Measurements from ENCODE around the gene FAHD2A. TPM values are rescaled to one million over a fixed set of nuclear protein-coding genes. Genes with fewer than 3 reads are reported as not detected.
"Not testable (repeated sequence)": the region's sequence is repeated elsewhere in the genome, so short reads cannot be mapped to it uniquely, and the experiment has no call there.

Gene FAHD2A, protein sequence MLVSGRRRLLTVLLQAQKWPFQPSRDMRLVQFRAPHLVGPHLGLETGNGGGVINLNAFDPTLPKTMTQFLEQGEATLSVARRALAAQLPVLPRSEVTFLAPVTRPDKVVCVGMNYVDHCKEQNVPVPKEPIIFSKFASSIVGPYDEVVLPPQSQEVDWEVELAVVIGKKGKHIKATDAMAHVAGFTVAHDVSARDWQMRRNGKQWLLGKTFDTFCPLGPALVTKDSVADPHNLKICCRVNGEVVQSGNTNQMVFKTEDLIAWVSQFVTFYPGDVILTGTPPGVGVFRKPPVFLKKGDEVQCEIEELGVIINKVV
- 10 to 100 TPM; 14.1 to 18.3 TPM for total RNA-seq
- long read RNA-seq, donor 1, full-length matches to known transcripts = 7 of 14 reads
- long read RNA-seq, donor 1, partial matches to known transcripts = 2 of 14 reads
- long read RNA-seq, donor 1, other reads (novel, unspliced or antisense) = 5 of 14 reads
- long read RNA-seq, donor 2, full-length matches to known transcripts = 68 of 93 reads
- long read RNA-seq, donor 2, partial matches to known transcripts = 1 of 93 reads
- long read RNA-seq, donor 2, other reads (novel, unspliced or antisense) = 24 of 93 reads

DNA sequence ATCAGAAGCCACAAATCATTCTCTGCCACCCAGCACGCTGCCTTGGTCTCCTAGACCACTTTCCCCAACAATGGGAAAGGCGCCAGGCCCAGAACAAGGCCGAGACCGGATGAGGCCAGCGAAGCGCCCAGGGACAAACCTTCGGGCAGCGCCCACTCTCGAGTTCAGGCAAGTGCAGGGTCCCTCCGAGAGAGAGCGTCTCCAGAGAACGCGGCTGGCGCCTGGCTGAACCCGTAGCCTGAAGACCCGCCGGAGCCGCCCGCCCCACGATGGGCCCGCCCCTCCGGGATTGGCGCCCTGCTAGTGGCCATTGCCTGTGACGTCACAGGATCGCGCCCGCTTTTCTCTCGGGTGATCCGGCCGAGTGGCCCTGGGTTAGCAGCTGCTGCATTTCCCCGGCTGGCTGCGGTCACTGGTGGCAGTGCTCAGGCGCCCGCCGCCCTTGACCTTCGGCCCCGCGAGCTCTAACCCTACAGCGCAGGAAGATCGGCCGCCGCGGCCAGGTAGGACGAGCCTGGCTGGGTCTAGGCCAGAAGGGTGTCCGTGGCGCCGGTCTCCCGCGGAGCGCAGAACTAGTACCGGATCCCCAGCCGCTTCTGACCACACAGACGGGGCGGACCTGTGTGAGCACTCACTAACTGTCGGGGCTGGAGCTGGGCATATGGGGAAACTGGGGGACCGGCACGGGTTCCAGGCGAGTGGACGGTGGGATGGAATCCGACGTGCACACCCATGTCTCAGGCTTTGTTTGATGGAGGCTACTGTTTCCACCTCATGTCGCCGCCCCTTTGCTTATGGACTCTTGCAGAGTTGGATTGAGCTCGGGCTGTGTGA lies at the start of gene FAHD2A:
FAHD2A (plus strand) TSS at position 339 of the 834 bp plus-strand sequence. CDS start 2,851 bp downstream, outside the sequence.
- DNase-seq (ENCODE audit: low spot score) = peak; percentile 99
- intact Hi-C loops (cut with DNase I) = loop anchor here in 1 of 2 donors (5.0 kb wide), 1 partner anchor 320 kb away; no protein-coding TSS in a partner anchor

DNA sequence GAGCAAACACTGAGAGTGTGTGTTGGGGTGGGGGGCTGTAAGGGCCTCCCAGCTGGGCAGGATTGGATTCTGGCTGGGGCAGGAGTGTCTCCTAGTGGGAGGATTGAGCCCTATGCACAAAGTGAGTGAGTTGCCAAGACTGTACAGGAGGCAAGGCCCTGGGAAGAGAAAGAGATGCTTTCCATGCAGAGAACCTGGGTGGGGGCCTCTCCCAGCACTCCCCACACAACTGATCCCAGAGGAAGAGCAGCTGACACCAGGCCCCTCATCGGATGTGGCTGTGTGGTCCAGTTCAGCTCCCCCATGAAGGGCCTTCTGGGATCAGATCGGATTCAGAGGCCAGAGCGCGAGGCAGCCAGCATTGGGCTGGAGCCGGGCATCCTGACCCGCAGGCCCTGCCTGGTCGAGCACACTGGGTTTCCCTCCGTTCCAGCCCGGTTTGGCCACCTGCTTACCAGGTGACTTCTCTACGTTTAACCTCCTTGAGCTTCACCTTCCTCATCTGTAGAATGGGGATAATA lies 49.4 kb upstream of the FAHD2A start:
- peak; percentile 70 for DNase-seq (ENCODE audit: low spot score)
- intact Hi-C loops (cut with DNase I) = no loop called here

DNA sequence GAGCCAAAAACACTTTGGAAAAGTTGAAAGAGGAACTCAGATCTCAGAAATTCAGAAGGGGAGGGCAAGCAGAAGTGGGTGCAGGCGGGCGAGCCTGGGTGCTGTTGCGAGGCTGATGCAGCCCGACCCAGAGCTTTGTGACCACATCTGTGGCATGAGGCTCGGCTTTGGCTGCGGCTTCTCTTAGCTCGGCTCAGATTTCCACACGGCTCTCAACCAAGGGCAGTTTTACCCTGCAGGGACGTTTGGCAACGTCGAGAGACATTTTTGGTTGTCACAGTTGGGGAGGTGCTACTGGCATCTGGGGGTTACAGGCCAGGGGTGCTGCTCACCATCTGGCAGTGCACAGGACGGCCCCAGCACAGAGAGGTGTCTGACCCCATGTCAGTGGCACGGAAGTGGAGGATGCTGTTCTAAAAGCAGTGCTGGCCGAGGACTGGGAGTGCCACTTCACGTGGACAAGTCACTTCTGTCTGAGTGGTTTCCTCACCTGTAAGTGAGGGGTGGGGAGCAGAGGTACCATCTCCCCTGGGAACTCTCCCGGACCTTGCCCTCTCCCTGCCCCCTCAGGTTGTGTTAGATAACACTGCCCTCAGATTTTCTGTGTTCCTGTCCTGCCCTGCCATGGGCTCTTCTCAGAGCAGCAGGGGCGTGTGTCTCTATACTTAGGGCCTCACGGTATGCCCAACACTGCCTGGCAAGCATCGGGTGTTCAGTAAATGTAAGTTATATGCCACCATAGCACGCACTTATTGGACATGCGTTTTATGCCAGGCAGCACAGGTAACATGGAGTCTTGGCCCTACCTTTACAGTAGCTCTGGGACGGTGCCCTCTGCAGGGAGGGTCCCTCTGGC lies 48.7 kb upstream of the FAHD2A start:
- intact Hi-C loops (cut with DNase I) = no loop called here
- DNase-seq (ENCODE audit: low spot score) = peak; percentile 72

DNA sequence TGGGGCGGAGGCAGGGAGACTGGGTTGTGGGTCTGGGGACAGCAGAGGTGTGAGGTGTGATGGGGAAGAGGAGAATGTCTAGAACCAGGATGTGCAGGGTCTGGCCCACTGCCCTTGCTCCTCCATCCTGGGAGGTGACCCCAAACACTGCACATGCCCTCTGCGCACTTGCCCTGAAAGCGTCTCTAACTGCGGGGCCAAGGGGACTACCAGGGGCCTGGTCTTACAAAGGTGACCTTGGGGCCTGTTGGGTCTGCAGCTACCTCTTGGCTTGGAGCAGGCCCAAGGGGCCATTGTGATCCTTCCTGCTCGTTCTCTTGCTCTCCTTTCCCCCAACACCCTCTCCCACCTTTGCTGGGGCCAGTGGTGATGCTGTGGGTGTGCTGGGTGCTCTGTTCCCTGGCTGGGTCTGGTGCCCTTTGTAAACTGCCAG lies 48.0 kb upstream of the FAHD2A start:
- intact Hi-C loops (cut with DNase I) = no loop called here
- peak; percentile 66 for DNase-seq (ENCODE audit: low spot score)

DNA sequence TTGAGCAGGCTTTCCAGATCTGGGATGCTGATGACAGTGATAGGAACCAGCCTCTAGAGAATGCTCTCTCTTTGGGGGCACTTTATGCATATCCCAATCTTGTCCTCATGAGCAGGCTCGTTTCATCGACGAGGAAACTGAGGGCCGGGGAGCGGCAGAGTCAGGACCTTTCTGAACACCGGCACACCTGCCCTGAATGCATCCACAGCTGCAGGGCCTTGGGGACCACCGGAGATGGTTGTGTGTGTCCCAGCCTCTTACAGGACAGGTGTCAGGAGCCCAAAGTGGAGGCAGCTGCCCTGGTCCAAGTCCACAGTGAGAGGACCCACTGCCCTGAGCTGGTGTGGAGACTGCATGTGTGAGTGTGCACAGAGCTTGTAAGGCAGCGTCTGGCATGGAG lies 47.6 kb upstream of the FAHD2A start:
- intact Hi-C loops (cut with DNase I) = no loop called here
- DNase-seq (ENCODE audit: low spot score) = peak; percentile 68

DNA sequence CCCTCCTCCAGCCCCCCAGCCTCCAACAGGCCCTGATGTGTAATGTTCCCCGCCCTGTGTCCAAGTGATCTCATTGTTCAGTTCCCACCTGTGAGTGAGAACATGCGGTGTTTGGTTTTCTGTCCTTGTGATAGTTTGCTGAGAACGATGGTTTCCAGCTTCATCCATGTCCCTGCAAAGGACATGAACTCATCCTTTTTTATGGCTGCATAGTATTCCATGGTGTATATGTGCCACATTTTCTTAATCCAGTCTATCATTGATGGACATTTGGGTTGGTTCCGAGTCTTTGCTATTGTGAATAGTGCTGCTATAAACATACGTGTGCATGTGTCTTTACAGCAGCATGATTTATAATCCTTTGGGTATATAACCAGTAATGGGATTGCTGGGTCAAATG lies 47.0 kb upstream of the FAHD2A start:
- intact Hi-C loops (cut with DNase I) = not testable (repeated sequence)
- peak; percentile 9 for DNase-seq (ENCODE audit: low spot score)

DNA sequence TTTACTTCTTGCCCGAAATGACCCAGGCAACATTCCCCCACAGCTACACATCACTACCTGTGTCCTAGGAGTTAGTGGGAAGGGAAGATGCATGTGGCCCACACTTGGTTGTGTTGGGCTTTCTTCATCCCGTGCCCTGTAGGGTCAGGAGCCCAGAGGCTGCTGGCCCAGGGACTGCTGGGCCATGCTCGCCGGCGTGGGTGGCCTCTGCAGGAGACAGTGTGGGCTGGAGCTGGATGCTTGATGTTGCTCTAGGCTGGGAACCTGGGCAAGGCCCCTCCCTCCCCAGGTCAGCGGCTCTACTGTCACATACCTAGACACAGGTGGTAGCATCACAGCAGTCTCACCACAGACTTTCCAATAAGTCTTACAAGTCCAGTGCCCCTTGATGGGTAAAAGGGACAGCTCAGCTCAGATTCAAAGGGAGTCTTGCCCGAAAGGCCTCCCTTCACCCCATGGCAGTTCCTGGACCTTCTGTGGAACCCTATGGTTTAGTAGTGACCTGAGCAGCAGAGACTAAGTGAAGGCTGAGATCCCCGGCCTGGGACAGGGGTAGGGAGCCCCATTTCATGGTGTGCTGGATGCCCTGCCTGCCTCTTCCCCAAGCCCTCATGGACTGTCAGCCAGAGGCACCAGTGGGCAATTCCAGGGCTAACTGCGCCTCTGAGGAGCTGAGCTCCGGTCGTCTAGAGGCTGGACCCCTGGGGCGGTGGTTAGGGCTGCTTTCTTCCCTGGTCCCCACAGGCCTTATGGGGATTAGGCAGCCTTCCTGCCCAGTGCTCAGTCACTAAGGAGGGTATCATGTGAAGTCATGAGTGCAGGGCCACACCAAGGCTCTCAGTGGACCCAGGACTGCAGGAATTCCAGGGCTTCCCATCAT lies 45.4 kb upstream of the FAHD2A start:
- peak; percentile 66 for DNase-seq (ENCODE audit: low spot score)
- intact Hi-C loops (cut with DNase I) = no loop called here

DNA sequence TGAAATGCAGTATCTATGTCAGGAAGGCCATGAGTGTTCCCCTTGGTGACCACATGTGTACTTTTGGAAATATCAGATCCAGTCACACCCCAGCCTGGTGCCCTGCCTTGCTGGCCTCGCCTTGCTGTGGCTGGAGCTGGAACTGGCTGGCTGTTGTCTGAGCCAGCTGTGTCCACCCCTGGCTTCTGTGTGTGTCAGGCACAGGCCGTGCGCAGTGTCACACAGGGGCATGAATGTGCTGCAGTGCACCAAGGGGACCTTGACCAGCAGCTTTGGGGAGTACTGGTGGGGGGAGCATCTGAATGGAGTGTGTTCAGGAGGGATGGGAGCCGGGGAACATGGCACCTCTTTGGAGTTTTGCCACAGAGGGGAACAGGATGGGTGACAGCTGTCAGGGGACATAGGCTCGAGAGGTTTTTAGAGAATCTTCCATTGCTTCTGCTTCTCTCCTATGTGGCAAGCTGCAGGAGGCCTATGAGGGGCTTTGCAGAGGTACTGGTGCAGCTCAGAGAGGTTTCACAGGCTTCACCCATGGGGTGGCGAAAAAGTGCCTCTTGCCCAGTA lies 44.7 kb upstream of the FAHD2A start:
- intact Hi-C loops (cut with DNase I) = no loop called here
- DNase-seq (ENCODE audit: low spot score) = peak; percentile 54

DNA sequence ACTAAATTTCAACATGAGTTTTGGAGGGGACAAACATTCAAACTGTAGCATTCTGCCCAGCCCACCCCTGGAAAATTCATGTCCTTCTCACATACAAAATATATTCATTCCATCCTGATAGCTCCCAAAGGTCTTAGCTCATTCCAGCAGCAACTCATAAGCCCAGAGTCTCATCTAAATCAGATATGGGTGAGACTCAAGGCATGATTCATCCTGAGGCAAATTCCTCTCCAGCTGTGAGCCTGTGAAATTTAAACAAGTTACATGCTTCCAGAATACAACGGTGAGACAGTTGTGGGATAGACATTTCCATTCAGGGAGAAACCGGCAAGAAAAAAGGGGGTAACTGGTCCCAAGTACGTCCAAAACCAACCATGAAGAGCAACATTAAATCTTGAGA lies 43.5 kb upstream of the FAHD2A start:
- DNase-seq (ENCODE audit: low spot score) = no peak
- intact Hi-C loops (cut with DNase I) = no loop called here

DNA sequence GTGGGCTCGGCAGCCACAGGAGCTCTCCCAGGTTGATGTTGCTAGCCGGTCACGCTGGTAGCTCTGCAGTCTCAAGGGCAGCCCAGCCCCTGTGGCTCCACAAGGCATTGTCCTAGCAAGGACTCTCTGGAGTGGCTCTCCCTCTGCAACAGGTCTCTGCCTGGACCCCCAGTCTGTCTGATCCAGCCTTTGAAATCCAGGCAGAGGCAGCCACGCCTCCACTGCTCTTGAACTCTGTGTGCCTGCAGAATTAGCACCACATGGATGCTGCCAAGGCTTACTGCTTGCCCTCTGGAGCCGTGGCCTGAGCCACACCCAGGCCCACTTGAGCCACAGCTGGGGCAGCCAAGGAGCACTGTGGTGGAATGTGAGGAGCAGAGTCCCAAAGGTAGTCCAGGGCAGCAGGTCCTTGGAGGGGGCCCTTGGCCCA lies 43.0 kb upstream of the FAHD2A start:
- peak; percentile 76 for DNase-seq (ENCODE audit: low spot score)
- intact Hi-C loops (cut with DNase I) = no loop called here

DNA sequence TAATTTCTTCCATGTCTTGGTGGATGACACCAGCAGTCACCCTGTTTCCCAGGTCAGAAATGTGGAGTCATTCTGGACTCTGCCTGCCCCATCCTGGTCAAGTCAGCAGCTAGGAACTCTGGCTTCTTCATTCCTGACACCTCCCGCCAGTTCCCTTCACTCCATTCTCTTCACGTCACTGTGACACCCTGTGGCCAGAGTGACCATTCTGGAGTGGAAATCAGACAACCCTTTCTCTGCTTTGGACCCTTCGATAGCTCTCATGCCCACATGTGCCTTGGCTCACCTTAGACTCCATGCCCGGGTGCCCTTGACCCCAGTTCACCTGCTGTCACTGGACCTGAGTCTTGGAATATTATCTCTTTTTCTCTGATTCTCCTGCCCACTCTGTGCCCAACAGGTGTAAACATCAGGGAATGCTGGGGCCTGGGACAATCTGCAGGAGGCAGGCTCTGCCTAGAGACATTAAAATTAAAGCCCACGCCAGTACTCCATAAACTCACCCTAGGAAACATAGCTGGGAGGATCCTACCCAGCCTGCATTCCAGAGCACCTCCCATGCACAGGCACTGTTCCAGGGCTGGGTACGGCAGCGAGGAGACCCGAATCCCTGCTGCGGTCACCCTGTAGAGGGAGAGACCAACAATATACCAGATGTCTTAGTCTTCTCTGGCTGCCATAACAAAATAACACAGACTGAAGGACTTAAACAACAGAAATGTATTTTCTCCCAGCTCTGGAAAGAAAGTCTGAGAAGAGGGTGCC lies 41.1 kb upstream of the FAHD2A start:
- DNase-seq (ENCODE audit: low spot score) = peak; percentile 65
- intact Hi-C loops (cut with DNase I) = no loop called here

DNA sequence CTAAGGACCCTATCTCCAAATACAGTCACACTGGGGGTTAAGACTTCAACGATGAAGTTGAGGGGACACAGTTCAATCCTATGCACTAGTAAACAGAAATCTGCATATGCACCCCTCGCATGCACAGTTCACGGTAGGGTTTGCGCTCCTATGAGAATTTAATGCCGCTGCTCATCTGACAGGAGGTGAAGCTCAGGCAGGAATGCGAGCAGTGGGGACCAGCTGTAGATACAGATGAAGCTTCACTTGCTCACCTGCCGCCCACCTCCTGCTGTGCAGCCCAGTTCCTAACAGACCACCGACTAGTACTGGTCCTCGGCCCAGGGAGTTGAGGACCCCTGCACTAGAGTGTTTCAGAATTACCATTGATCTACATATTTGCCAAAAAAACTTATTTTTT lies 40.0 kb upstream of the FAHD2A start:
- intact Hi-C loops (cut with DNase I) = no loop called here
- DNase-seq (ENCODE audit: low spot score) = peak; percentile 66

DNA sequence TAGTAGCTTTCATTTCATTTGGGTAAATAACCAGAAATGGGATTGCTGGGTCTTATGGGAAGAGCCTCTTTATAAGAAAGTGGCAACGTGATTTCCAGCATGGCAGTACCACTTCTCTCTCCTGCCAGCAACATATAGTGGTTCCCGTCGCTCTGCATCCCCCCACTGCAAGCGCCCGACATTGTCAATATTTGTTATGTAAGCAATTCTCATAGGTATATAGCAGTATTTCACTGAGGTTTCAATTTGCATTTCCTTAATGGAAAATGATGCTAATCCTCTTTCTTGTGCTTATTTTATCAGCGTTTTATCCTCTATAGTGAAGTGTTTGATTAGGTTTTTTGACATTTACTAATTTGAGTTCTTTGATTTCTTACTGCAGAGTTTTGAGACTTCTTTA lies 36.0 kb upstream of the FAHD2A start:
- no peak for DNase-seq (ENCODE audit: low spot score)

DNA sequence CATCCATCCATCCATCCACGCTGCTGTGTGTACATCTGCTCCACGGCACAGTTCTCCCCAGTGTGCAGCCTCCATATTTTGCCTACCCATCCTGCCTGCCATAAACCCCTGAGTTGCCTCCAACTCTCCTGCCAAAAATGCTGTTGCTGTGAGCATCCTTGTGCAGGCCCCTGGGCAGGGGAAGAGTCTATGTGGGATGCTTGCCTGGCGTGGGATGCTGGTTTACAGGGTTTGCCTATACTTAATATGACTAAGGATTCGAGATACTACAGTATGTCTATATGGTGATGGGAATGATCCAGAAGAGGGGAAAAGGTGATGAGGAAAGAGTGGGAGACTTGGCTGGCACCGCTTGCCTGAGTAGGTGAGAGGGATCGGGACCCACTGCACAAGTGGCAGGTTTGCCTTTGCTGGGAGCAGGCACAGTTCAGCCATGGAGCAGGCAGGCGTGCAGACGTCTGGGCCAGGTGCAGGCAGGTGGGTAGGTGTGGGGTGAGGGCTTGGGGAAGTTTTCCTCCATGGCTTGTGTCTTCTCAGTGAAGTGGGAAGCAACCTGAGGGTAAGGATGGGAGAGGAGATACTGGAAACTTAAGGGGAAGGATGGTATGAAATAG lies 30.2 kb upstream of the FAHD2A start:
- intact Hi-C loops (cut with DNase I) = no loop called here
- peak; percentile 45 for DNase-seq (ENCODE audit: low spot score)

More for the DNA sequence above, 36.0 kb upstream of the FAHD2A start:
- intact Hi-C loops (cut with DNase I) = no loop called here

DNA sequence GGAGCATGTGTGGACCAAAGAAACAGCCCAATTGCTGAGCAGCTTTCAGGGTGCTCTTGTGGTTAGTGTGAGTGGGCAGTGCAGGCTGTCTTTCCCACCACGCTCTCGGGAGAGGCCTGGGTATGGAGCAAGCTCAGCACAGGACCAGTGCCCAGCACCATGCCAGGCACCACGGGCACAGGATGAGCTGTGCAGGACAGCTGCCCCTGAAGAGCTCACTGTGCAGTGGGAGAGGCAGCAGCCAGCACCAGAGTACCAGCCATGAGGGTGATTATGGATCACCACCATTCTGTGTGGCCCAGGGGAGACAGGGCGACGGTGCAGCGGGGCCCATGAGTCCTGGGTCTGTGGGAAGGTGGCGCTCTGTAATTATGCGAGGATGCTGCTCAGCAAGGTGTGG lies 29.7 kb upstream of the FAHD2A start:
- intact Hi-C loops (cut with DNase I) = no loop called here
- peak; percentile 47 for DNase-seq (ENCODE audit: low spot score)

DNA sequence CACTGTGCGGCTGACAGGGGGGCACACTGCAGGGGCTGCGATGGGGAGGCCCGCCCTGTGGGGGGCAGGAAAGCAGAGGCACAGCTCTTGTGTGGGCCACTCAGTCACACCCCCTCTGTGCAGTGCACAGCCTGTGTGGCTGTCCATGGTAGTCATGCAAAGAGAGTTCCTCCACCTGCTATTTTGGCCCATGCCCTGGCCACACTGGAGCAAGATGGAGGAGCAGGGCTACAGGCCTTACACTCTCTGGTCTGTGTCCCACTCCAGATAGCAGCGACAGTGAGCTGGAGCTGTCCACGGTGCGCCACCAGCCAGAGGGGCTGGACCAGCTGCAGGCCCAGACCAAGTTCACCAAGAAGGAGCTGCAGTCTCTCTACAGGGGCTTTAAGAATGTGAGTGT lies 28.5 kb upstream of the FAHD2A start:
- intact Hi-C loops (cut with DNase I) = no loop called here
- DNase-seq (ENCODE audit: low spot score) = peak; percentile 36

All from posterior vena cava (tissue), 2 donors.